GM21576 (cell line): ENCODE measurements around the gene CT45A1.
"Not testable (repeated sequence)": the region's sequence is repeated elsewhere in the genome, so short reads cannot be mapped to it uniquely, and the experiment has no call there.

ENCODE experiments used
- ATAC-seq: cut with Tn5 transposase; IDR thresholded peaks from one replicate; pipeline ENCODE4 v1.9.1; 2021; ENCODE audit warnings: mild to moderate bottlenecking, moderate library complexity; ENCODE audit not compliant: unreplicated experiment

The CT45A1 gene

GRCh38 chrX:135713183-135713689, at the start of gene CT45A1:
Gene CT45A1, plus strand, starts transcription at chrX:135713639. Its CDS starts 5,302 bp downstream, at chrX:135718941.
- not testable (repeated sequence) for ATAC-seq

- not testable (repeated sequence) for ATAC-seq
Observed at GRCh38 chrX:135672979-135673378, 40.5 kb upstream of the CT45A1 start.

GRCh38 chrX:135688137-135688536, 25.3 kb upstream of the CT45A1 start:
- no peak for ATAC-seq

GRCh38 chrX:135695471-135695870, 18.0 kb upstream of the CT45A1 start:
- ATAC-seq, result no peak

GRCh38 chrX:135697601-135698000, 15.8 kb upstream of the CT45A1 start:
- ATAC-seq, result no peak

GRCh38 chrX:135698924-135699323, 14.5 kb upstream of the CT45A1 start:
- no peak for ATAC-seq

- ATAC-seq, result no peak
Observed at GRCh38 chrX:135707880-135708279, 5.6 kb upstream of the CT45A1 start.

- no peak for ATAC-seq
Observed at GRCh38 chrX:135713795-135714194, 356 bp downstream of the CT45A1 start.

- ATAC-seq, result not testable (repeated sequence)
Observed at GRCh38 chrX:135734666-135735065, 21.2 kb downstream of the CT45A1 start.

GRCh38 chrX:135737366-135738071, 24.1 kb downstream of the CT45A1 start:
- no peak for ATAC-seq

- peak; percentile 81 for ATAC-seq
Observed at GRCh38 chrX:135740681-135741149, 27.3 kb downstream of the CT45A1 start.

GRCh38 chrX:135741192-135741715, 27.8 kb downstream of the CT45A1 start:
- no peak for ATAC-seq

GRCh38 chrX:135744739-135745138, 31.3 kb downstream of the CT45A1 start:
- ATAC-seq, result not testable (repeated sequence)

- ATAC-seq, result not testable (repeated sequence)
Observed at GRCh38 chrX:135768091-135768490, 54.7 kb downstream of the CT45A1 start, which contains the start of gene CT45A3. Gene CT45A3, minus strand, starts transcription at chrX:135768191. Its CDS starts 3,747 bp downstream, at chrX:135764444.
